BE2C (cell line): Measurements from ENCODE around the gene CCDC33.
A peak's percentile ranks its signal among the peaks of the same experiment; 100 is the strongest.

Experiments
- DNase-seq: peaks from one replicate; pipeline ENCODE4 v3.0.0-alpha.2; 2020
- H3K27me3 ChIP-seq: fragments of 250-450 bp; sonication (Bioruptor Pico); 2 replicates; pipeline ENCODE4 v1.5.1; 2020; ENCODE audit warnings: mild to moderate bottlenecking
- H3K36me3 ChIP-seq: fragments of 250-450 bp; sonication (Bioruptor Pico); 2 replicates; pipeline ENCODE4 v1.5.1; 2020; ENCODE audit warnings: mild to moderate bottlenecking
- H3K4me1 ChIP-seq: fragments of 250-450 bp; sonication (Bioruptor Pico); 2 replicates; pipeline ENCODE4 v1.5.1; 2020
- H3K4me3 ChIP-seq: 2 replicates; pipeline ENCODE4 v1.5.1; 2011; ENCODE audit warnings: low read depth, low read length
- H3K9me3 ChIP-seq: fragments of 250-450 bp; sonication (Bioruptor Pico); 2 replicates; pipeline ENCODE4 v1.5.1; 2020
- CTCF ChIP-seq: IDR thresholded peaks from 2 replicates; pipeline ENCODE4 v1.5.1; 2012; ENCODE audit warnings: mild to moderate bottlenecking, low read depth, low read length

Gene CCDC33

GRCh38 chr15:74307827-74308811, 72.0 kb downstream of the CCDC33 start:
- Histone ChIP-seq H3K4me1 (peaks cover 71% of the 10 kb centered on the region), H3K4me3 (peak overlapping the region; percentile 37), H3K27me3 (no peaks in the 10 kb centered on the region), H3K36me3 (no peaks in the 10 kb centered on the region), H3K9me3 (no peaks in the 10 kb centered on the region)
- peak; percentile 81 for DNase-seq
- TF ChIP-seq CTCF: peak; percentile 91

GRCh38 chr15:74311734-74312444, 75.8 kb downstream of the CCDC33 start:
- Histone ChIP-seq H3K4me3 (no peak overlapping the region), H3K36me3 (no peaks in the 10 kb centered on the region), H3K27me3 (no peaks in the 10 kb centered on the region), H3K9me3 (no peaks in the 10 kb centered on the region), H3K4me1 (peaks cover 50% of the 10 kb centered on the region)
- DNase-seq: no peak
- peak; percentile 49 for TF ChIP-seq CTCF

DNA sequence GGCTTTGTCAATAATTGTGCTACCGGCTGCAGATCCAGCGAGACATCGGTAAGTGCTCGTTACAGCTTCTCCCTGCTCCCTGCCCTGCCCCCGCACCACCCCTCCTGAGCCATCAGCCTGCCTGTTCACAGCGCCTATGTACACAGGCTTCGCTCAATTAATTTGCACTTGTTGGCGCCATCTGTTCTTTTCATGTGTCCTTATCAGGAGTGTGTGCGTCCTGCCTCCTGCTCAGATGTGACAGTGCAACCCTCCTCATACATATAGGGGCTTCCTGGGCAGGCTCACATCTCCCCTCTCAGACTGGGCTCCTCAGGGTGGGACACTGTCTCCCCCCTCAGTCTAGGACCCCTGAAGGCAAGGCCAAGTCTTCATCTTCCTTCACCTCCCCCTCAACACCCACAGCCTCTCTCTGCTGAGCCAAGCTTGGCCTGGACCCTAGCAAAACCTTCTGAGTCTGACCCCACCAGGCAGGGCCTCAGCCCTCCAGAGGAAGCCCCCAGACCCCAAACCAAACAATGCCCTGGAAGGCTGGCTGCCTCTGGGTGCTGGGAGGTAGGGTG, 76.4 kb downstream of the CCDC33 start:
- Histone ChIP-seq H3K4me3 (no peak overlapping the region), H3K27me3 (no peaks in the 10 kb centered on the region), H3K9me3 (no peaks in the 10 kb centered on the region), H3K4me1 (peaks cover 50% of the 10 kb centered on the region), H3K36me3 (no peaks in the 10 kb centered on the region)
- DNase-seq: peak; percentile 75
- no peak for TF ChIP-seq CTCF

DNA sequence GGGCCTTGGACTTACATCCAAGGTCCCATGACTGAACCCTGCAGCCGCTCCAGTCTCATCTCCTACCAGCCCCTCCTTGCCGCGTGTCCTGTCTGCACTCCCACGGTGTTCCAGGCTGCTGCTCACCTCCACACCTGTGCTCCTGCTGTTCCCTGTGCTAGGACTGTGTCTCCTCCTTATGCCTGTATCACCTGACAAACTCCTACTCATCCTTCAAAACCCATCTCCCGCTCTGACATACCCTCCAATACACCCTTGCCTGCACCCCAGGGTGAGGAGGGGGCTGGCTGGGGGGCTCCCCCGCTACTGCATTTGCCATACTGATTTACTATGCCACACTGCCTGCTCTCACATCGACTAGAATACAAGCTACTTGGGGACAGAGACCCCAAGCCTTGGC, 77.8 kb downstream of the CCDC33 start:
- no peaks in the 10 kb centered on the region for H3K9me3 ChIP-seq
- TF ChIP-seq CTCF: no peak
- H3K36me3 ChIP-seq: no peaks in the 10 kb centered on the region
- no peak overlapping the region for H3K4me3 ChIP-seq
- no peak for DNase-seq
- H3K27me3 ChIP-seq: no peaks in the 10 kb centered on the region
- peaks cover 49% of the 10 kb centered on the region for H3K4me1 ChIP-seq

- no peak for DNase-seq
- no peaks in the 10 kb centered on the region for H3K27me3 ChIP-seq
- H3K36me3 ChIP-seq: no peaks in the 10 kb centered on the region
- TF ChIP-seq CTCF: no peak
- H3K4me1 ChIP-seq: peaks cover 56% of the 10 kb centered on the region
- H3K9me3 ChIP-seq: no peaks in the 10 kb centered on the region
- H3K4me3 ChIP-seq: no peak overlapping the region
Measured at GRCh38 chr15:74314795-74315438, 78.8 kb downstream of the CCDC33 start.
